ENCODE data around the gene NOTCH1. TPM values are rescaled to one million over a fixed set of nuclear protein-coding genes. Genes with fewer than 3 reads are reported as not detected.

The NOTCH1 gene
- total RNA-seq, 3 donors from 2014 or later, result 124 to 128 (median 125) TPM

GRCh38 chr9:136453326-136453725 is 92.5 kb downstream of the NOTCH1 start:
- H3K4me1 Mint-ChIP-seq (ENCODE audit: low read depth), result no peaks in the 10 kb centered on the region
- H3K4me3 Mint-ChIP-seq, result no peak overlapping the region
- ATAC-seq, result no peak
- no peaks in the 10 kb centered on the region for H3K27me3 Mint-ChIP-seq (ENCODE audit: low read depth)
- no peaks in the 10 kb centered on the region for H3K9me3 Mint-ChIP-seq
- DNase-seq, result no peak
- H3K36me3 Mint-ChIP-seq (ENCODE audit: insufficient read depth), result peaks cover 33% of the 10 kb centered on the region

- Mint-ChIP-seq H3K4me1 (ENCODE audit: low read depth) (no peaks in the 10 kb centered on the region), H3K27me3 (ENCODE audit: low read depth) (no peaks in the 10 kb centered on the region), H3K36me3 (ENCODE audit: insufficient read depth) (peaks cover 43% of the 10 kb centered on the region), H3K9me3 (no peaks in the 10 kb centered on the region), H3K4me3 (no peak overlapping the region)
- DNase-seq (no peak), ATAC-seq (no peak)
These were observed 94.5 kb downstream of the NOTCH1 start for GRCh38 chr9:136451221-136451877.

- Mint-ChIP-seq H3K27me3 (ENCODE audit: low read depth) (no peaks in the 10 kb centered on the region), H3K4me1 (ENCODE audit: low read depth) (no peaks in the 10 kb centered on the region), H3K36me3 (ENCODE audit: insufficient read depth) (peaks cover 32% of the 10 kb centered on the region)
These were observed 97.2 kb downstream of the NOTCH1 start for GRCh38 chr9:136448655-136449054.

GRCh38 chr9:136447173-136447778 is 98.6 kb downstream of the NOTCH1 start:
- H3K9me3 Mint-ChIP-seq, result no peaks in the 10 kb centered on the region
- no peaks in the 10 kb centered on the region for H3K4me1 Mint-ChIP-seq (ENCODE audit: low read depth)
- no peak overlapping the region for H3K4me3 Mint-ChIP-seq
- no peak for DNase-seq
- H3K27me3 Mint-ChIP-seq (ENCODE audit: low read depth), result no peaks in the 10 kb centered on the region
- no peak for ATAC-seq
- peaks cover 33% of the 10 kb centered on the region for H3K36me3 Mint-ChIP-seq (ENCODE audit: insufficient read depth)

More at GRCh38 chr9:136448655-136449054, 97.2 kb downstream of the NOTCH1 start:
- DNase-seq, result no peak
- H3K4me3 Mint-ChIP-seq, result no peak overlapping the region
- ATAC-seq, result no peak
- no peaks in the 10 kb centered on the region for H3K9me3 Mint-ChIP-seq

GRCh38 chr9:136445799-136446198 is 100.0 kb downstream of the NOTCH1 start:
- peaks cover 37% of the 10 kb centered on the region for H3K36me3 Mint-ChIP-seq (ENCODE audit: insufficient read depth)

More at GRCh38 chr9:136445799-136446198, 100.0 kb downstream of the NOTCH1 start:
- H3K27me3 Mint-ChIP-seq (ENCODE audit: low read depth), result no peaks in the 10 kb centered on the region
- H3K4me3 Mint-ChIP-seq, result no peak overlapping the region
- DNase-seq (no peak), ATAC-seq (no peak)
- H3K4me1 Mint-ChIP-seq (ENCODE audit: low read depth), result no peaks in the 10 kb centered on the region
- H3K9me3 Mint-ChIP-seq, result no peaks in the 10 kb centered on the region

Other genes with a start within 250 kb of the NOTCH1 start
- gene CCDC187, start 242.0 kb downstream of the NOTCH1 start, total RNA-seq, result under 1 TPM in 1 of 3 donors, not detected in 2; 0.11 TPM
- gene GPSM1, start 218.5 kb downstream of the NOTCH1 start, total RNA-seq, result 10 to 100 TPM; 12.8 to 13.6 (median 13.4) TPM
- 10 to 100 TPM; 75.5 to 82.7 (median 75.5) TPM for gene DNLZ, start 182.3 kb downstream of the NOTCH1 start, total RNA-seq
- 1 to 10 TPM; 1.4 to 3.4 (median 2.4) TPM for gene CARD9, start 172.4 kb downstream of the NOTCH1 start, total RNA-seq
- 10 to 100 TPM; 43.7 to 48.0 (median 44.5) TPM for gene SNAPC4, start 145.9 kb downstream of the NOTCH1 start, total RNA-seq
- 10 to 100 TPM; 52.8 to 65.0 (median 59.9) TPM for gene ENTR1, start 135.4 kb downstream of the NOTCH1 start, total RNA-seq
- 10 to 100 TPM; 85.8 to 95.5 (median 94.7) TPM for gene PMPCA, start 135.4 kb downstream of the NOTCH1 start, total RNA-seq
- gene INPP5E, start 106.2 kb downstream of the NOTCH1 start, total RNA-seq, result 10 to 100 TPM; 20.7 to 25.2 (median 22.5) TPM
- 10 to 100 TPM; 76.6 to 84.0 (median 78.9) TPM for gene SEC16A, start 63.0 kb downstream of the NOTCH1 start, total RNA-seq
- 1 to 10 TPM; 2.3 to 4.3 (median 3.2) TPM for gene EGFL7, start 116.9 kb upstream of the NOTCH1 start, total RNA-seq
- 10 to 100 TPM; 11.4 to 14.3 (median 11.7) TPM for gene AGPAT2, start 141.4 kb upstream of the NOTCH1 start, total RNA-seq
- gene DIPK1B, start 166.5 kb upstream of the NOTCH1 start, total RNA-seq, result under 1 TPM in 2 of 3 donors, not detected in 1; 0.16 to 0.18 TPM
- 1 to 10 TPM in 2 of 3 donors, under 1 TPM in 1; 0.82 to 2.4 (median 2.1) TPM for gene LCN10, start 196.9 kb upstream of the NOTCH1 start, total RNA-seq
- not detected for gene LCN6, start 202.5 kb upstream of the NOTCH1 start, total RNA-seq
- not detected for gene LCN8, start 212.2 kb upstream of the NOTCH1 start, total RNA-seq
- not detected for gene LCN15, start 218.5 kb upstream of the NOTCH1 start, total RNA-seq
- gene TMEM141, start 245.3 kb upstream of the NOTCH1 start, total RNA-seq, result 10 to 100 TPM; 49.5 to 53.0 (median 51.9) TPM

Measured in activated T-cell treated with anti-CD3 and anti-CD28 coated beads, Interleukin-2, amount 50 U/mL, for 4 hours (primary cell).